Activated B cell treated with CpG ODN at 0.5 μM for 24 hours (primary cell): ENCODE measurements around the gene TCF7L2. TPM values are rescaled to one million over a fixed set of nuclear protein-coding genes. Genes with fewer than 3 reads are reported as not detected.

Experiments used
- ATAC-seq: fragments of 200-7000 bp; cut with Tn5 transposase; one replicate; pipeline ENCODE4 v1.10.0; 2021; ENCODE audit warnings: low read depth, mild to moderate bottlenecking, moderate library complexity
- CTCF ChIA-PET: fragments of 350-600 bp; sonication (Branson Sonifier 250); formaldehyde crosslinking; loops from one replicate; lab custom pipeline; 2021; ENCODE audit warnings: antibody characterized with exemption; lab: Charles Lee
- POLR2A ChIA-PET: fragments of 350-600 bp; sonication (Branson Sonifier 250); formaldehyde crosslinking; loops from one replicate; lab custom pipeline; 2021; ENCODE audit warnings: antibody characterized with exemption; lab: Charles Lee
- DNase-seq: peaks from one replicate; pipeline ENCODE4 v3.0.0; 2022
- H3K27ac Mint-ChIP-seq: one replicate; pipeline ENCODE4 v1.8.0; 2020; ENCODE audit warnings: mixed read lengths
- H3K27me3 Mint-ChIP-seq: one replicate; pipeline ENCODE4 v1.8.0; 2021; ENCODE audit warnings: mixed read lengths
- H3K36me3 Mint-ChIP-seq: one replicate; pipeline ENCODE4 v1.8.0; 2021; ENCODE audit warnings: low read depth, mixed read lengths
- H3K4me1 Mint-ChIP-seq: one replicate; pipeline ENCODE4 v1.8.0; 2021; ENCODE audit warnings: mixed read lengths
- H3K4me3 Mint-ChIP-seq: one replicate; pipeline ENCODE4 v1.8.0; 2020; ENCODE audit warnings: mild to moderate bottlenecking, mixed read lengths
- H3K9me3 Mint-ChIP-seq: one replicate; pipeline ENCODE4 v1.8.0; 2020; ENCODE audit warnings: mixed read lengths
- intact Hi-C: fragments of 100-400 bp; cut with micrococcal nuclease; formaldehyde crosslinking; loops from one replicate; pipeline ENCODE4 v1.15.1; 2024
- total RNA-seq: library from RNA; stranded (reverse); gene quantifications from 2 replicates; pipeline ENCODE4 v1.2.3, GENCODE V29; 2022
- TF ChIP-seq, protein P1 (sequence below): fragments of 200-600 bp; IDR thresholded peaks from one replicate; pipeline ENCODE4 v1.8.0; 2022; ENCODE audit warnings: antibody characterized with exemption, mild to moderate bottlenecking

Gene TCF7L2
- total RNA-seq, 1 donor from 2014 or later = 2.2 TPM

DNA sequence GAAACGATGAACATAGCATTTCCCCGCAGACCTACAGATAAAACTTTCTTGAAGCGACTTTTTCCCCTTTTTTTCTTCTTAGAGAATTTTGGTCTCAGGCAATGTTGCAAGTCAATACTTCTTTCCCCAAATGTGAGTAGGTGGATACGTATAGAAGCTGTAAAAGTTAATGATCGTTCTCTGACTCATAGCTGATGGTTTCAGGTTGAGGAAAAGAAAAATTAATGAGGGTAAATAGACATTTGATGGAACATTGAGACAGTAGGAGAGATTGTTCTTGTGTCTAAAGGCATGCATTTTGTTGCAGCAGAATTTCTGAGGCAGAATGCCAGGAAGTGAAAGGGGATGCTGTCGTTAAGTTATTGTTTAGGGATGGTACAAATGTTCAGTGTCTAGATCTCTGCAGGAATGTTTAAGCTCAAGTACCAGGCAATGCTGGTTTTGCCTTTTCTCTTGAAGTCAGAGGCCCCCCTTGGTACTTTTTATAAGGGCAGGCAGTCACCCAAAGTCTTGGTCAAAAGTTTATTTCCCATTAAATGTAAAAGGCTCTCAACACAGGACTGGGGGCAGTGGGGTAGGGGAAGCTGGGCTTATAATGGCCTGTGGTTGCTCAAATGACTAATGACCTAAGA lies 9.3 kb downstream of the TCF7L2 start:
- no peak for ATAC-seq
- Mint-ChIP-seq H3K27me3 (peaks cover 71% of the 10 kb centered on the region), H3K27ac (no peak overlapping the region), H3K36me3 (no peaks in the 10 kb centered on the region), H3K9me3 (no peaks in the 10 kb centered on the region), H3K4me1 (peaks cover 4% of the 10 kb centered on the region), H3K4me3 (no peak overlapping the region)
- POLR2A ChIA-PET = no interaction called here
- CTCF ChIA-PET = no interaction called here
- no peak for DNase-seq
- intact Hi-C loops = no loop called here
- TF ChIP-seq, protein P1, sequence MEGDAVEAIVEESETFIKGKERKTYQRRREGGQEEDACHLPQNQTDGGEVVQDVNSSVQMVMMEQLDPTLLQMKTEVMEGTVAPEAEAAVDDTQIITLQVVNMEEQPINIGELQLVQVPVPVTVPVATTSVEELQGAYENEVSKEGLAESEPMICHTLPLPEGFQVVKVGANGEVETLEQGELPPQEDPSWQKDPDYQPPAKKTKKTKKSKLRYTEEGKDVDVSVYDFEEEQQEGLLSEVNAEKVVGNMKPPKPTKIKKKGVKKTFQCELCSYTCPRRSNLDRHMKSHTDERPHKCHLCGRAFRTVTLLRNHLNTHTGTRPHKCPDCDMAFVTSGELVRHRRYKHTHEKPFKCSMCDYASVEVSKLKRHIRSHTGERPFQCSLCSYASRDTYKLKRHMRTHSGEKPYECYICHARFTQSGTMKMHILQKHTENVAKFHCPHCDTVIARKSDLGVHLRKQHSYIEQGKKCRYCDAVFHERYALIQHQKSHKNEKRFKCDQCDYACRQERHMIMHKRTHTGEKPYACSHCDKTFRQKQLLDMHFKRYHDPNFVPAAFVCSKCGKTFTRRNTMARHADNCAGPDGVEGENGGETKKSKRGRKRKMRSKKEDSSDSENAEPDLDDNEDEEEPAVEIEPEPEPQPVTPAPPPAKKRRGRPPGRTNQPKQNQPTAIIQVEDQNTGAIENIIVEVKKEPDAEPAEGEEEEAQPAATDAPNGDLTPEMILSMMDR = no peak

DNA sequence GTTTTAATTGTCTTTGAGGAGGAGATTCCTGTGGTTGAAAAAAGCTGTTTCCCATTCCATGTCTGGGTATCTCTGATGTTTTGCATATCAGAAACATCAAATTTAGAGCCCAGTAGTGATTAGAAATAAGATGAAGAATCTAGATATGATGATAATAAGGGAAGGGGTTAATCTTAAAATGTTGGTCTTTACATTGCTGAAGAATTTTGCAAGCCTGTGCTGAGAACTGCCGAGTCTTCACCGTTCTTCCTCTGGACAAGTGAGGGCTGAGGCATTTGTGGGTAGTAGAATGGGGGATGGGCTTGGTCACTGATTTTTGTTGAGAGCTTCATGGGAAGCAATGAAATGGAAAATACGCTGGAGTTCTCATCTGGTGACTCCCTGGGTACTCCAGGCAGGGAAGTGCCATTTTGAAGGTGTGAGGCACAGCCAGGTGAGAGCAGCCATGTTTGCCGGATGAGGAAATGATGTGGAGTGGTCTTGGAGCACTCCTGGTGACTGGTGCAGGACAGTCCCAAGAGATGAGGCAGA lies 10.2 kb downstream of the TCF7L2 start:
- Mint-ChIP-seq H3K36me3 (no peaks in the 10 kb centered on the region), H3K27me3 (peaks cover 67% of the 10 kb centered on the region), H3K9me3 (no peaks in the 10 kb centered on the region), H3K4me1 (peaks cover 4% of the 10 kb centered on the region), H3K4me3 (no peak overlapping the region), H3K27ac (no peak overlapping the region)
- intact Hi-C loops = no loop called here
- no peak for ATAC-seq
- no peak for DNase-seq
- POLR2A ChIA-PET = interaction anchor here (0.6 kb wide), 1 partner anchor 18 kb away, joined by 5 read pairs; no protein-coding TSS in a partner anchor
- TF ChIP-seq, protein P1 = no peak
- CTCF ChIA-PET = no interaction called here

DNA sequence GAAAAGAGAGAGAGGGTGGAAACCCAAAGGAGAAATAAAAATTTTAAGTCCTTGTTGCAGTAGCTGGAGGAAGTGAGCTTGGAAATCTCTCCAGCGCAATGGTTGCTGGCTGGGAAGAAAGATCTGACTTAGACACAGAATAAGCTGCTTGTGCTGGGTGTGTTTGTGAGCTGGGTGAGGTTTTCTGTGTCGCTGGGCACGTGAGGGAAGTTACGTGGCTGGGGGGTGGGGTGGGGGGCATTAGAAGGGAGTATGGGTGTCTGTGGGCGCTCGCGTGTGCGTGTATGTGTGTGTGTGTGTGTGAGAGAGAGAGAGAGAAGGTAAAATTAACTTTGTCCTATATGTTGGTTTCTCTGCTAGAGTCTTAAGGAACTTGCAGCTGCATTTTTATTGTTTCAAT lies 11.6 kb downstream of the TCF7L2 start:
- Mint-ChIP-seq H3K4me3 (no peak overlapping the region), H3K36me3 (no peaks in the 10 kb centered on the region), H3K9me3 (no peaks in the 10 kb centered on the region), H3K27me3 (peaks cover 59% of the 10 kb centered on the region), H3K4me1 (peaks cover 4% of the 10 kb centered on the region), H3K27ac (no peak overlapping the region)
- DNase-seq (no peak), ATAC-seq (no peak)
- POLR2A ChIA-PET = interaction anchor here (0.5 kb wide), 1 partner anchor 10 kb away, joined by 4 read pairs; no protein-coding TSS in a partner anchor
- CTCF ChIA-PET = no interaction called here
- TF ChIP-seq, protein P1 = no peak
- intact Hi-C loops = loop anchor here (2.0 kb wide), 1 partner anchor 19 kb away; no protein-coding TSS in a partner anchor

DNA sequence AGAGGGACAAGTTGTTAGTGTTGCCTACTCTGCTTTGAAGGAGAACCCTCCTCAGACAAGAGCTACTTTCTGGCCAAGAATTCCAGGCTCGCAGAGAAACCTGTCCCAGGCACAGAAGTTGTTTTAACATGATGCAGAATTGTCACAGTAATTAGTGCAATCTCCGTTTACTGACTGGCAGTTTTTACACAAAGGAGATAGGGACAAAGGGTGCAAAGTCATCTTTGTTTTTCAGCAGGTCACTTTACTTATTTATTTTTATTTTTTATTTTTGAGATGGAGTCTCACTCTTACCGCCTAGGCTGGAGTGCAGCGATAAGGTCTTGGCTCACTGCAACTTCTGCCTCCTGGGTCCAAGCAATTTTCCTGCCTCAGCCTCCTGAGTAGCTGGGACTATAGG lies 12.3 kb downstream of the TCF7L2 start:
- CTCF ChIA-PET = no interaction called here
- peaks cover 4% of the 10 kb centered on the region for H3K4me1 Mint-ChIP-seq
- no peak overlapping the region for H3K27ac Mint-ChIP-seq
- POLR2A ChIA-PET = no interaction called here
- H3K9me3 Mint-ChIP-seq = no peaks in the 10 kb centered on the region
- no peak for DNase-seq
- no peaks in the 10 kb centered on the region for H3K36me3 Mint-ChIP-seq
- intact Hi-C loops = loop anchor here (2.0 kb wide), 1 partner anchor 18 kb away; no protein-coding TSS in a partner anchor
- TF ChIP-seq, protein P1 = no peak
- ATAC-seq = no peak
- H3K4me3 Mint-ChIP-seq = no peak overlapping the region
- peaks cover 52% of the 10 kb centered on the region for H3K27me3 Mint-ChIP-seq

DNA sequence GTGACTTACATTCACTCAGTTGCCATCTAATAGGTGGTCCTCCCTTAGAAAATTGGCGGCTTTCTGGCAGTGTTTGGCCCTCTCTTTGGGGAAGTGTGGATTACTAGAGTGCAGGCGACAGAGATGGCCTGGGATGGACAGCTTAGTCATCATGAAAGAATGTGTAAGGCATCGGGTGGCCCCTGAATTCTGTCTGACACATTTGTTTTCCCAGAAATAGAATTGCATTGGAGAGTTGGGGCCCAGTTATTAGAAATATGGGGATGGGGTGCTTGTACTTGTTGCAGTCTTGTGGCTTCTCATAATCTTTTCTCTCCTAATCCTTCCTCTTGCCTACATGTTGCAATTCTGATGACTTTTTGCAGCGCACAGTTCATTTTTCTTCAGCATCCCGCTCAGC lies 13.8 kb downstream of the TCF7L2 start:
- ATAC-seq (no peak), DNase-seq (no peak)
- TF ChIP-seq, protein P1 = no peak
- ChIA-PET POLR2A (no interaction called here), CTCF (no interaction called here)
- H3K36me3 Mint-ChIP-seq = no peaks in the 10 kb centered on the region
- no peaks in the 10 kb centered on the region for H3K9me3 Mint-ChIP-seq
- no peak overlapping the region for H3K4me3 Mint-ChIP-seq
- intact Hi-C loops = loop anchor here (2.0 kb wide), 1 partner anchor 17 kb away; no protein-coding TSS in a partner anchor
- H3K4me1 Mint-ChIP-seq = peaks cover 4% of the 10 kb centered on the region
- H3K27me3 Mint-ChIP-seq = peaks cover 44% of the 10 kb centered on the region
- no peak overlapping the region for H3K27ac Mint-ChIP-seq
